Left lung (tissue), 10 donors: ENCODE measurements around the gene ADAMTS16. TPM values are rescaled to one million over a fixed set of nuclear protein-coding genes. Genes with fewer than 3 reads are reported as not detected.

Source experiments
- ATAC-seq: fragments of 200-7000 bp; cut with Tn5 transposase; one replicate; pipeline ENCODE4 v1.9.1; 2020; ENCODE audit warnings: moderate library complexity
- DNase-seq, 4 donors: peaks; one replicate each; pipeline ENCODE4 v3.0.0-alpha.2; 2013 to 2020
- H3K27ac ChIP-seq, 2 donors: fragments of 200-600 bp; sonication (generic) in 1 of 2; one replicate each; pipeline versions ENCODE4 v1.5.0 to v1.8.0; 2020 to 2021
- H3K27me3 ChIP-seq, 2 donors: fragments of 200-600 bp; sonication (generic) in 1 of 2; one replicate each; pipeline versions ENCODE4 v1.5.0 to v1.8.0; 2020 to 2021
- H3K36me3 ChIP-seq, 2 donors: fragments of 200-600 bp; sonication (generic) in 1 of 2; one replicate each; pipeline versions ENCODE4 v1.5.0 to v1.8.0; 2020 to 2021
- H3K4me1 ChIP-seq, 2 donors: fragments of 200-600 bp; one replicate each; pipeline ENCODE4 v1.8.0; 2021
- H3K4me3 ChIP-seq, 2 donors: fragments of 200-600 bp; sonication (generic) in 1 of 2; one replicate each; pipeline versions ENCODE4 v1.5.0 to v1.8.0; 2020 to 2021; ENCODE audit warnings: mild to moderate bottlenecking in 1 of 2
- H3K9me3 ChIP-seq, 2 donors: fragments of 200-600 bp; sonication (generic) in 1 of 2; one replicate each; pipeline versions ENCODE4 v1.5.0 to v1.8.0; 2020 to 2021
- CTCF ChIP-seq, 2 donors: fragments of 200-600 bp; sonication (generic) in 1 of 2; IDR thresholded peaks; one replicate each; pipeline versions ENCODE4 v1.5.0 to v1.8.0; 2021; ENCODE audit warnings: antibody characterized with exemption in 2 of 2
- intact Hi-C, 2 donors: fragments of 100-400 bp; cut with DNase I; formaldehyde crosslinking; loops; one replicate each; pipeline versions ENCODE4 v1.11.2 to v1.14.2; 2022
- polyA plus RNA-seq, 6 donors: library from polyadenylated mRNA; unstranded; fragments of 120-200 nt; gene quantifications; one replicate each; pipeline ENCODE4 v1.2.1, GENCODE V29; 2013; ENCODE audit not compliant: insufficient read length in 6 of 6
- total RNA-seq, 2 donors: library from RNA; stranded (reverse); fragmentation: NEBNext Ultra II Directional; extraction: Animal tissue kit (Norgen Biotek cat#: 25700); gene quantifications; one replicate each; pipeline ENCODE4 v1.2.1, GENCODE V29; 2021
- donor health status: DM: no; HTN: yes; CAD: no.
- donor health status: DM: no; HTN: no; CAD: no.

Gene ADAMTS16
- total and polyA plus RNA-seq, 8 donors = 0.29 to 28.7 (median 1.1) TPM

GRCh38 chr5:5341531-5342292 lies 201.6 kb downstream of the ADAMTS16 start:
- H3K27me3 ChIP-seq = no peaks in the 10 kb centered on the region
- peaks cover 0 to 3% of the 10 kb centered on the region in 2 donors for H3K4me1 ChIP-seq
- no peak for DNase-seq
- H3K9me3 ChIP-seq = no peaks in the 10 kb centered on the region
- no peaks in the 10 kb centered on the region for H3K36me3 ChIP-seq
- ATAC-seq = peak; percentile 23
- H3K4me3 ChIP-seq = no peak overlapping the region
- intact Hi-C loops = no loop called here
- no peak for TF ChIP-seq CTCF (IDR thresholded peaks at IDR 0.05)
- no peak overlapping the region for H3K27ac ChIP-seq

- Histone ChIP-seq H3K4me1 (peaks cover 0 to 3% of the 10 kb centered on the region in 2 donors), H3K9me3 (no peaks in the 10 kb centered on the region), H3K4me3 (no peak overlapping the region), H3K27me3 (no peaks in the 10 kb centered on the region), H3K36me3 (no peaks in the 10 kb centered on the region), H3K27ac (no peak overlapping the region)
- TF ChIP-seq CTCF (IDR thresholded peaks at IDR 0.05) = no peak
- ATAC-seq (peak; percentile 28), DNase-seq (no peak)
- intact Hi-C loops = no loop called here
Measured at GRCh38 chr5:5342784-5343183, 202.7 kb downstream of the ADAMTS16 start.

GRCh38 chr5:5343568-5343967 lies 203.4 kb downstream of the ADAMTS16 start:
- peaks cover 0 to 3% of the 10 kb centered on the region in 2 donors for H3K4me1 ChIP-seq
- TF ChIP-seq CTCF (IDR thresholded peaks at IDR 0.05) = no peak
- intact Hi-C loops = no loop called here
- H3K27ac ChIP-seq = no peak overlapping the region
- no peaks in the 10 kb centered on the region for H3K36me3 ChIP-seq
- no peaks in the 10 kb centered on the region for H3K27me3 ChIP-seq
- no peak for DNase-seq
- ATAC-seq = no peak
- H3K9me3 ChIP-seq = no peaks in the 10 kb centered on the region
- H3K4me3 ChIP-seq = no peak overlapping the region

- Histone ChIP-seq H3K4me1 (peaks cover 0 to 3% of the 10 kb centered on the region in 2 donors), H3K27me3 (no peaks in the 10 kb centered on the region), H3K4me3 (no peak overlapping the region), H3K27ac (no peak overlapping the region), H3K36me3 (no peaks in the 10 kb centered on the region), H3K9me3 (no peaks in the 10 kb centered on the region)
- no peak for DNase-seq
- ATAC-seq = no peak
- TF ChIP-seq CTCF (IDR thresholded peaks at IDR 0.05) = no peak
- intact Hi-C loops = no loop called here
Measured at GRCh38 chr5:5344051-5344571, 204.0 kb downstream of the ADAMTS16 start.

- Histone ChIP-seq H3K27me3 (no peaks in the 10 kb centered on the region), H3K27ac (no peak overlapping the region), H3K4me3 (no peak overlapping the region), H3K9me3 (no peaks in the 10 kb centered on the region), H3K4me1 (peaks cover 0 to 3% of the 10 kb centered on the region in 2 donors), H3K36me3 (no peaks in the 10 kb centered on the region)
- TF ChIP-seq CTCF (IDR thresholded peaks at IDR 0.05) = no peak
- ATAC-seq (no peak), DNase-seq (no peak)
- intact Hi-C loops = no loop called here
Measured at GRCh38 chr5:5344606-5345005, 204.5 kb downstream of the ADAMTS16 start.
